Transverse colon (tissue), 4 donors: ENCODE measurements around the gene TDRKH. TPM values are rescaled to one million over a fixed set of nuclear protein-coding genes. Genes with fewer than 3 reads are reported as not detected.
"Not testable (repeated sequence)": the region's sequence is repeated elsewhere in the genome, so short reads cannot be mapped to it uniquely, and the experiment has no call there.

ENCODE experiments used
- DNase-seq: peaks from one replicate; pipeline ENCODE4 v3.0.0-alpha.2; 2019
- H3K27ac ChIP-seq, 4 donors: fragments of 200-600 bp; sonication (generic); 2 replicates each; pipeline ENCODE4 v1.5.1; 2016 to 2018; ENCODE audit warnings: inconsistent platforms in 4 of 4
- H3K27me3 ChIP-seq: fragments of 200-600 bp; sonication (generic); 2 replicates; pipeline ENCODE4 v1.5.1; 2017; ENCODE audit warnings: inconsistent platforms
- H3K36me3 ChIP-seq, 4 donors: fragments of 200-600 bp; sonication (generic); 2 replicates each; pipeline ENCODE4 v1.5.1; 2017 to 2019; ENCODE audit warnings: inconsistent platforms in 4 of 4
- H3K4me1 ChIP-seq, 4 donors: fragments of 200-600 bp; sonication (generic); 2 replicates each; pipeline ENCODE4 v1.5.1; 2017 to 2020; ENCODE audit warnings: inconsistent platforms in 4 of 4
- H3K4me3 ChIP-seq, 4 donors: fragments of 200-600 bp; sonication (generic); 1 replicate in 1 of 4; 2 replicates in 3 of 4; pipeline versions ENCODE4 v1.5.1 to v1.6.1; 2017 to 2019; ENCODE audit warnings: inconsistent platforms in 4 of 4
- H3K9me3 ChIP-seq, 2 donors: fragments of 200-600 bp; sonication (generic); 2 replicates each; pipeline ENCODE4 v1.5.1; 2017 to 2019; ENCODE audit warnings: inconsistent platforms in 2 of 2
- CTCF ChIP-seq, 5 experiments: fragments of 200-600 bp in 3 of 5; fragments of 450-650 bp in 2 of 5; sonication (generic) in 3 of 5; IDR thresholded peaks; 1 replicate in 2 of 5; 2 replicates in 3 of 5; pipeline ENCODE4 v1.5.1; 2016 to 2017; ENCODE audit warnings: antibody characterized with exemption in 5 of 5, inconsistent platforms in 3 of 5, mild to moderate bottlenecking in 2 of 5, moderate library complexity in 1 of 5
- EP300 ChIP-seq: sonication (generic); formaldehyde crosslinking; IDR thresholded peaks from one replicate; pipeline ENCODE4 v1.6.1; 2017; ENCODE audit warnings: antibody characterized with exemption, low read depth
- POLR2A ChIP-seq: fragments of 450-650 bp; IDR thresholded peaks from one replicate; pipeline ENCODE4 v1.6.1; 2016; ENCODE audit warnings: antibody characterized with exemption, mild to moderate bottlenecking, moderate library complexity
- POLR2AphosphoS5 ChIP-seq, 3 donors: sonication (generic); formaldehyde crosslinking; IDR thresholded peaks; one replicate each; pipeline ENCODE4 v1.6.1; 2016; ENCODE audit warnings: antibody characterized with exemption in 3 of 3
- WGBS, 2 donors: methylation state at CpG; one replicate each; pipeline ENCODE4 v1.1.5; 2018; ENCODE audit warnings: low coverage in 1 of 2; 5-methylcytosine and 5-hydroxymethylcytosine counted together
- in situ Hi-C, 4 donors: fragments of 200-750 bp; cut with MboI; loops; one replicate each; pipeline versions ENCODE4 v1.15.0 to v1.15.1; 2017; ENCODE audit warnings: low sequenced_read_pairs in 3 of 4, low pct_ligation_motif_present in 1 of 4, low pct_unique_long_range_greater_than_20kb in 1 of 4
- intact Hi-C: fragments of 100-400 bp; cut with DNase I; formaldehyde crosslinking; loops from one replicate; pipeline ENCODE4 v1.15.1; 2023; ENCODE audit warnings: low total_unique reads
- total RNA-seq, 4 donors: library from RNA; depleted of rRNA; stranded (reverse); fragments of >200 nt; gene quantifications; one replicate each; pipeline ENCODE4 v1.1.0, GENCODE V29; 2016

Gene TDRKH
- total RNA-seq, 4 donors from 2014 or later, result 0.80 to 5.4 (median 4.0) TPM

- Histone ChIP-seq H3K4me1 (no peaks in the 10 kb centered on the region), H3K9me3 (peaks cover 3 to 5% of the 10 kb centered on the region in 2 donors), H3K27ac (no peak overlapping the region), H3K27me3 (no peaks in the 10 kb centered on the region), H3K4me3 (no peak overlapping the region), H3K36me3 (no peaks in the 10 kb centered on the region)
- in situ Hi-C loops (loop anchor here in 2 of 4 donors (25.0 kb wide), 2 partner anchors 154 to 304 kb away; no protein-coding TSS in a partner anchor), intact Hi-C loops (no loop called here)
- TF ChIP-seq POLR2A, result no peak
- no peak for TF ChIP-seq EP300
- TF ChIP-seq POLR2AphosphoS5 (IDR thresholded peaks at IDR 0.05), result no peak
- TF ChIP-seq CTCF (IDR thresholded peaks at IDR 0.05), result no peak
- WGBS, 2 donors, result 90% methylated on average over 4 of the region's 4 CpGs; no CpG with 5 or more reads in 1 of the 2 donors
- no peak for DNase-seq
Measured at GRCh38 chr1:151741516-151741915, 48.8 kb downstream of the TDRKH start.

GRCh38 chr1:151739590-151740355 lies 50.5 kb downstream of the TDRKH start:
- intact Hi-C loops, result loop anchor here (5.0 kb wide), 1 partner anchor 207 kb away; no protein-coding TSS in a partner anchor
- H3K4me3 ChIP-seq, result no peak overlapping the region
- peak; percentile 50 for DNase-seq
- peaks cover 3 to 5% of the 10 kb centered on the region in 2 donors for H3K9me3 ChIP-seq
- H3K27ac ChIP-seq, result no peak overlapping the region
- peaks cover 0 to 5% (median 0%) of the 10 kb centered on the region in 4 donors for H3K4me1 ChIP-seq
- TF ChIP-seq CTCF (IDR thresholded peaks at IDR 0.05), result no peak
- TF ChIP-seq EP300, result no peak
- no peak for TF ChIP-seq POLR2A
- no peak for TF ChIP-seq POLR2AphosphoS5 (IDR thresholded peaks at IDR 0.05)
- in situ Hi-C loops, result loop anchor here in 3 of 4 donors (10.0 to 25.0 kb wide), 3 partner anchors 145 to 302 kb away; no protein-coding TSS in a partner anchor
- no peaks in the 10 kb centered on the region for H3K27me3 ChIP-seq
- 4 to 39% methylated on average over 3 of the region's 3 CpGs for WGBS, 2 donors
- no peaks in the 10 kb centered on the region for H3K36me3 ChIP-seq

GRCh38 chr1:151737479-151737878 lies 52.8 kb downstream of the TDRKH start:
- no peak for DNase-seq
- in situ Hi-C loops (loop anchor here in 3 of 4 donors (10.0 to 25.0 kb wide), 3 partner anchors 143 to 300 kb away; no protein-coding TSS in a partner anchor), intact Hi-C loops (loop anchor here (5.0 kb wide), 1 partner anchor 205 kb away; no protein-coding TSS in a partner anchor)
- Histone ChIP-seq H3K4me3 (no peak overlapping the region), H3K27me3 (no peaks in the 10 kb centered on the region), H3K9me3 (peaks cover 3 to 5% of the 10 kb centered on the region in 2 donors), H3K4me1 (peaks cover 0 to 5% (median 0%) of the 10 kb centered on the region in 4 donors), H3K36me3 (no peaks in the 10 kb centered on the region), H3K27ac (no peak overlapping the region)
- no peak for TF ChIP-seq CTCF (IDR thresholded peaks at IDR 0.05)
- no peak for TF ChIP-seq EP300
- no peak for TF ChIP-seq POLR2A

- no peaks in the 10 kb centered on the region for H3K36me3 ChIP-seq
- peaks cover 0 to 5% (median 0%) of the 10 kb centered on the region in 4 donors for H3K4me1 ChIP-seq
- no peak overlapping the region for H3K4me3 ChIP-seq
- H3K27me3 ChIP-seq, result no peaks in the 10 kb centered on the region
- TF ChIP-seq POLR2A, result no peak
- TF ChIP-seq POLR2AphosphoS5 (IDR thresholded peaks at IDR 0.05), result no peak
- TF ChIP-seq EP300, result no peak
- TF ChIP-seq CTCF (IDR thresholded peaks at IDR 0.05), result no peak
- intact Hi-C loops, result loop anchor here (5.0 kb wide), 1 partner anchor 205 kb away; no protein-coding TSS in a partner anchor
- no peak overlapping the region for H3K27ac ChIP-seq
- peaks cover 3 to 5% of the 10 kb centered on the region in 2 donors for H3K9me3 ChIP-seq
- 88 to 90% methylated on average over 2 of the region's 2 CpGs for WGBS, 2 donors
- in situ Hi-C loops, result loop anchor here in 3 of 4 donors (10.0 to 25.0 kb wide), 3 partner anchors 142 to 300 kb away; no protein-coding TSS in a partner anchor
- DNase-seq, result no peak
Measured at GRCh38 chr1:151737026-151737425, 53.3 kb downstream of the TDRKH start.

- not testable (repeated sequence) for H3K27me3 ChIP-seq, H3K9me3 ChIP-seq, H3K27ac ChIP-seq, DNase-seq, H3K4me3 ChIP-seq, H3K36me3 ChIP-seq
- intact Hi-C loops (loop anchor here (5.0 kb wide), 2 partner anchors 42 to 142 kb away; no protein-coding TSS in a partner anchor), in situ Hi-C loops (loop anchor here in 3 of 4 donors (5.0 to 25.0 kb wide), 4 partner anchors 139 to 297 kb away; no protein-coding TSS in a partner anchor)
- WGBS, 2 donors, result 85 to 91% methylated on average over 4 to 9 of the region's 9 CpGs
- H3K4me1 ChIP-seq, result peaks cover 0 to 19% (median 10%) of the 10 kb centered on the region in 4 donors
Measured at GRCh38 chr1:151733995-151734394, 56.3 kb downstream of the TDRKH start.
